SK-N-SH treated with all-trans-retinoic acid at 6 μM for 48 hours (cell line): ENCODE data around the gene D2HGDH.

Experiments used
- PPARA ChIP-seq: fragments of 250-450 bp; sonication (Bioruptor Pico); IDR thresholded peaks from 2 replicates; pipeline ENCODE4 v1.5.0; 2020; ENCODE audit warnings: mild to moderate bottlenecking, borderline replicate concordance
- RARB ChIP-seq: fragments of 250-450 bp; sonication (Bioruptor Pico); IDR thresholded peaks from 2 replicates; pipeline ENCODE4 v1.8.0; 2021; ENCODE audit warnings: mild to moderate bottlenecking, moderate library complexity
- ZFP30 ChIP-seq: fragments of 450-650 bp; formaldehyde crosslinking; IDR thresholded peaks from 2 replicates; pipeline ENCODE4 v1.5.0; 2022; ENCODE audit warnings: mild to moderate bottlenecking, moderate library complexity
- TF ChIP-seq, protein P1 (sequence below): fragments of 250-450 bp; sonication (Bioruptor Pico); IDR thresholded peaks from 2 replicates; pipeline ENCODE4 v1.5.1; 2021; ENCODE audit warnings: mild to moderate bottlenecking, moderate library complexity
- TF ChIP-seq, protein P2 (sequence below): fragments of 250-450 bp; sonication (Bioruptor Pico); IDR thresholded peaks from 2 replicates; pipeline ENCODE4 v1.8.0; 2020; ENCODE audit warnings: mild to moderate bottlenecking, moderate library complexity, borderline replicate concordance

DNA sequence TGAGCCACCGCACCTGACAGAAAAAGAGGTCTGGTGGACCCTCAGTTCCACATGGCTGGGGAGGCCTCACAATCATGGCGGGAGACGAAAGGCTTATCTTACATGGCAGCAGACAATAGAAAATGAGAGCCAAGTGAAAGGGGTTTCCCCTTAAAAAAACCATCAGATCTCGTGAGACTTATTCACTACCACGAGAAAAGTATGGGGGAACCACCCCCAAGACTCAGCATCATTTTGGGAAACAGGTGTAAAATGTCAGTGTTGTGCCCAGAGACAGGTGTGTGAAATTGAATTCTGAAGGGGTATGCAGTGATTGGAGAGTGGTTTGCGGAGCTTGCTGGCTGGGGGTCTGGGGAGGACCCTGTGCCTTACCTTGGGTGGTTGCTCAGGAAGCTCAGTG is 4.6 kb upstream of the D2HGDH start:
- TF ChIP-seq ZFP30 (CRISPR knock-in tag) (no peak), PPARA (CRISPR knock-in tag) (no peak), RARB (CRISPR knock-in tag) (no peak)
- TF ChIP-seq, protein P1, sequence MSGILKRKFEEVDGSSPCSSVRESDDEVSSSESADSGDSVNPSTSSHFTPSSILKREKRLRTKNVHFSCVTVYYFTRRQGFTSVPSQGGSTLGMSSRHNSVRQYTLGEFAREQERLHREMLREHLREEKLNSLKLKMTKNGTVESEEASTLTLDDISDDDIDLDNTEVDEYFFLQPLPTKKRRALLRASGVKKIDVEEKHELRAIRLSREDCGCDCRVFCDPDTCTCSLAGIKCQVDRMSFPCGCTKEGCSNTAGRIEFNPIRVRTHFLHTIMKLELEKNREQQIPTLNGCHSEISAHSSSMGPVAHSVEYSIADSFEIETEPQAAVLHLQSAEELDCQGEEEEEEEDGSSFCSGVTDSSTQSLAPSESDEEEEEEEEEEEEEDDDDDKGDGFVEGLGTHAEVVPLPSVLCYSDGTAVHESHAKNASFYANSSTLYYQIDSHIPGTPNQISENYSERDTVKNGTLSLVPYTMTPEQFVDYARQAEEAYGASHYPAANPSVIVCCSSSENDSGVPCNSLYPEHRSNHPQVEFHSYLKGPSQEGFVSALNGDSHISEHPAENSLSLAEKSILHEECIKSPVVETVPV (CRISPR knock-in tag): no peak
- TF ChIP-seq, protein P2, sequence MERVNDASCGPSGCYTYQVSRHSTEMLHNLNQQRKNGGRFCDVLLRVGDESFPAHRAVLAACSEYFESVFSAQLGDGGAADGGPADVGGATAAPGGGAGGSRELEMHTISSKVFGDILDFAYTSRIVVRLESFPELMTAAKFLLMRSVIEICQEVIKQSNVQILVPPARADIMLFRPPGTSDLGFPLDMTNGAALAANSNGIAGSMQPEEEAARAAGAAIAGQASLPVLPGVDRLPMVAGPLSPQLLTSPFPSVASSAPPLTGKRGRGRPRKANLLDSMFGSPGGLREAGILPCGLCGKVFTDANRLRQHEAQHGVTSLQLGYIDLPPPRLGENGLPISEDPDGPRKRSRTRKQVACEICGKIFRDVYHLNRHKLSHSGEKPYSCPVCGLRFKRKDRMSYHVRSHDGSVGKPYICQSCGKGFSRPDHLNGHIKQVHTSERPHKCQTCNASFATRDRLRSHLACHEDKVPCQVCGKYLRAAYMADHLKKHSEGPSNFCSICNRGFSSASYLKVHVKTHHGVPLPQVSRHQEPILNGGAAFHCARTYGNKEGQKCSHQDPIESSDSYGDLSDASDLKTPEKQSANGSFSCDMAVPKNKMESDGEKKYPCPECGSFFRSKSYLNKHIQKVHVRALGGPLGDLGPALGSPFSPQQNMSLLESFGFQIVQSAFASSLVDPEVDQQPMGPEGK (CRISPR knock-in tag): no peak
